Panc1 (cell line): ENCODE results near the gene NDST1. TPM values are rescaled to one million over a fixed set of nuclear protein-coding genes. Genes with fewer than 3 reads are reported as not detected.

ENCODE experiments used
- ATAC-seq: fragments of 200-7000 bp; cut with Tn5 transposase; 2 replicates; pipeline ENCODE4 v1.9.1; 2020; ENCODE audit warnings: mild to moderate bottlenecking, moderate library complexity
- BruUV-seq: library from RNA; stranded (reverse); fragments of 400-500 nt; replicated peaks from 2 replicates; lab custom pipeline; 2021; lab: Mats Ljungman, UMichigan
- CTCF ChIA-PET: fragments of 300-600 bp; sonication (Branson Sonifier 250); formaldehyde crosslinking; loops from one replicate; lab custom pipeline; 2022; ENCODE audit warnings: antibody characterized with exemption; lab: Charles Lee
- POLR2A ChIA-PET: fragments of 300-600 bp; sonication (Branson Sonifier 250); formaldehyde crosslinking; loops from one replicate; lab custom pipeline; 2022; ENCODE audit warnings: antibody characterized with exemption; lab: Charles Lee
- DNase-seq: peaks from one replicate; pipeline ENCODE4 v3.0.0-alpha.2; 2010; ENCODE audit warnings: low read depth, low spot score
- H3K27ac ChIP-seq: 2 replicates; pipeline ENCODE4 v1.5.1; 2011; ENCODE audit warnings: mild to moderate bottlenecking, low read length, inconsistent platforms
- H3K27me3 ChIP-seq: fragments of 200-500 bp; sonication (Bioruptor generic); 2 replicates; pipeline ENCODE4 v1.6.0; 2014; ENCODE audit warnings: low read length, inconsistent platforms; ENCODE audit not compliant: control insufficient read depth, insufficient read depth
- H3K36me3 ChIP-seq: fragments of 200-500 bp; sonication (Bioruptor generic); 2 replicates; pipeline ENCODE4 v1.5.1; 2014; ENCODE audit warnings: inconsistent platforms, mild to moderate bottlenecking, low read length, moderate library complexity; ENCODE audit not compliant: control insufficient read depth, insufficient read depth
- H3K4me1 ChIP-seq: 2 replicates; pipeline ENCODE4 v1.5.1; 2011; ENCODE audit warnings: inconsistent platforms, mild to moderate bottlenecking, low read length, moderate library complexity; ENCODE audit not compliant: control insufficient read depth, insufficient read depth
- H3K4me3 ChIP-seq, 2 experiments: 2 replicates each; pipeline ENCODE4 v1.5.1; 2011 to 2012; ENCODE audit warnings: low read depth in 2 of 2, low read length in 2 of 2, mild to moderate bottlenecking in 2 of 2, inconsistent platforms in 1 of 2, moderate library complexity in 1 of 2
- H3K9me3 ChIP-seq: fragments of 200-500 bp; sonication (Bioruptor generic); 2 replicates; pipeline ENCODE4 v1.5.1; 2014; ENCODE audit warnings: low read depth, mild to moderate bottlenecking, inconsistent platforms, low read length, moderate library complexity; ENCODE audit not compliant: control insufficient read depth, insufficient read depth
- CTCF ChIP-seq: fragments of 450-650 bp; IDR thresholded peaks from 2 replicates; pipeline ENCODE4 v1.5.1; 2017; ENCODE audit warnings: mild to moderate bottlenecking
- POLR2AphosphoS5 ChIP-seq: IDR thresholded peaks from 2 replicates; pipeline ENCODE4 v1.6.1; 2012; ENCODE audit warnings: mild to moderate bottlenecking, low read depth, low read length, moderate library complexity
- SIN3A ChIP-seq: IDR thresholded peaks from 2 replicates; pipeline ENCODE4 v1.6.1; 2012; ENCODE audit warnings: low read depth, mild to moderate bottlenecking, low read length, moderate library complexity, borderline replicate concordance; ENCODE audit not compliant: insufficient read depth
- TCF7L2 ChIP-seq: IDR thresholded peaks from 2 replicates; pipeline ENCODE4 v1.6.1; 2011; ENCODE audit warnings: mild to moderate bottlenecking, low read depth, low read length, inconsistent platforms
- in situ Hi-C: cut with HindIII; loops from 2 replicates; pipeline ENCODE4 v1.10.0; 2016; ENCODE audit warnings: low sequenced_read_pairs, low pct_unique_long_range_greater_than_20kb
- intact Hi-C: fragments of 100-400 bp; cut with micrococcal nuclease; formaldehyde crosslinking; loops from one replicate; pipeline ENCODE4 v1.10.0; 2022; ENCODE audit not compliant: unreplicated experiment
- total RNA-seq: library from RNA; stranded (reverse); gene quantifications from one replicate; pipeline ENCODE4 v1.2.1, GENCODE V29; 2021; ENCODE audit not compliant: unreplicated experiment
- TF ChIP-seq, protein P1 (sequence below), 2 experiments: IDR thresholded peaks; 2 replicates each; pipeline ENCODE4 v1.6.1; 2011 to 2012; ENCODE audit warnings: low read depth in 2 of 2, control low read depth in 1 of 2, low read length in 1 of 2, mild to moderate bottlenecking in 1 of 2, moderate library complexity in 1 of 2; ENCODE audit not compliant: insufficient read depth in 1 of 2

The NDST1 gene
- total RNA-seq, 1 experiment from 2014 or later = 142 TPM

- intact Hi-C loops = no loop called here
- no peak for TF ChIP-seq TCF7L2
- TF ChIP-seq POLR2AphosphoS5 = no peak
- Histone ChIP-seq H3K9me3 (no peaks in the 10 kb centered on the region), H3K27ac (no peak overlapping the region), H3K36me3 (peaks cover 7% of the 10 kb centered on the region), H3K4me3 (no peak overlapping the region), H3K27me3 (no peaks in the 10 kb centered on the region), H3K4me1 (no peaks in the 10 kb centered on the region)
- no TSS peak for BruUV-seq
- no peak for ATAC-seq
- ChIA-PET POLR2A (no interaction called here), CTCF (no interaction called here)
- in situ Hi-C loops = no loop called here
- DNase-seq = no peak
Observed at GRCh38 chr5:150551066-150551465, 43.1 kb downstream of the NDST1 start.

DNA sequence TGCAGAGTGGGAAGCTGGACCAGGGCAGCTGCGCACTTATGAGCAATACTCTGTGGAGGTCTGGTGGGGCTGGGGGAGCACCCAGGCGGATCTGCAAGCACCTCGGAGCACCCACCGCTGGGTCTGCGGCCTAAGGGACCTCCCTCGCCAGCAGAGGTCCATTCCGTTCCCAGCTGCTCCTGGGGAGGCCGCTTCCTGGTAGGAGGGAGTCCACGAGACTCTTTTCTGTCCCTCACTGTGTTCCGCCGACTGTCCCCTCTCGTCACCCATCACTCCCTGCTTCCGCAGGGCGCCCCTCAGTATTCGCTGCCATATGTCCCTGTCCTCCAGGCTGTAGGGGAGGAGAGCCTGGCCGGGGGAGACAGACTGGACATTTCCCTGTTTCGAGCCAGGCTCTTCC lies 45.5 kb downstream of the NDST1 start:
- POLR2A ChIA-PET = interaction anchor here (0.6 kb wide), 1 partner anchor 300 kb away, joined by 3 read pairs; no protein-coding TSS in a partner anchor
- no TSS peak for BruUV-seq
- H3K27me3 ChIP-seq = no peaks in the 10 kb centered on the region
- peaks cover 4% of the 10 kb centered on the region; the same call in 1 of the 2 replicates for H3K4me1 ChIP-seq
- no peak overlapping the region for H3K27ac ChIP-seq
- no peak overlapping the region for H3K4me3 ChIP-seq
- DNase-seq (no peak), ATAC-seq (no peak)
- TF ChIP-seq CTCF = no peak
- no peak for TF ChIP-seq SIN3A
- no peak for TF ChIP-seq POLR2AphosphoS5
- in situ Hi-C loops (no loop called here), intact Hi-C loops (no loop called here)
- CTCF ChIA-PET = interaction anchor here (0.6 kb wide), 1 partner anchor 145 kb away, joined by 3 read pairs; no protein-coding TSS in a partner anchor
- peaks cover 7% of the 10 kb centered on the region for H3K36me3 ChIP-seq
- no peaks in the 10 kb centered on the region for H3K9me3 ChIP-seq

- ATAC-seq (no peak), DNase-seq (no peak)
- no TSS peak for BruUV-seq
- ChIA-PET CTCF (interaction anchor here (0.6 kb wide), 1 partner anchor 145 kb away, joined by 3 read pairs; no protein-coding TSS in a partner anchor), POLR2A (no interaction called here)
- intact Hi-C loops (no loop called here), in situ Hi-C loops (no loop called here)
- Histone ChIP-seq H3K4me1 (peaks cover 9% of the 10 kb centered on the region), H3K27me3 (no peaks in the 10 kb centered on the region), H3K27ac (no peak overlapping the region), H3K36me3 (peaks cover 7% of the 10 kb centered on the region), H3K9me3 (no peaks in the 10 kb centered on the region), H3K4me3 (no peak overlapping the region)
- TF ChIP-seq TCF7L2 = no peak
- no peak for TF ChIP-seq POLR2AphosphoS5
- no peak for TF ChIP-seq CTCF
- no peak for TF ChIP-seq SIN3A
- TF ChIP-seq, protein P1, sequence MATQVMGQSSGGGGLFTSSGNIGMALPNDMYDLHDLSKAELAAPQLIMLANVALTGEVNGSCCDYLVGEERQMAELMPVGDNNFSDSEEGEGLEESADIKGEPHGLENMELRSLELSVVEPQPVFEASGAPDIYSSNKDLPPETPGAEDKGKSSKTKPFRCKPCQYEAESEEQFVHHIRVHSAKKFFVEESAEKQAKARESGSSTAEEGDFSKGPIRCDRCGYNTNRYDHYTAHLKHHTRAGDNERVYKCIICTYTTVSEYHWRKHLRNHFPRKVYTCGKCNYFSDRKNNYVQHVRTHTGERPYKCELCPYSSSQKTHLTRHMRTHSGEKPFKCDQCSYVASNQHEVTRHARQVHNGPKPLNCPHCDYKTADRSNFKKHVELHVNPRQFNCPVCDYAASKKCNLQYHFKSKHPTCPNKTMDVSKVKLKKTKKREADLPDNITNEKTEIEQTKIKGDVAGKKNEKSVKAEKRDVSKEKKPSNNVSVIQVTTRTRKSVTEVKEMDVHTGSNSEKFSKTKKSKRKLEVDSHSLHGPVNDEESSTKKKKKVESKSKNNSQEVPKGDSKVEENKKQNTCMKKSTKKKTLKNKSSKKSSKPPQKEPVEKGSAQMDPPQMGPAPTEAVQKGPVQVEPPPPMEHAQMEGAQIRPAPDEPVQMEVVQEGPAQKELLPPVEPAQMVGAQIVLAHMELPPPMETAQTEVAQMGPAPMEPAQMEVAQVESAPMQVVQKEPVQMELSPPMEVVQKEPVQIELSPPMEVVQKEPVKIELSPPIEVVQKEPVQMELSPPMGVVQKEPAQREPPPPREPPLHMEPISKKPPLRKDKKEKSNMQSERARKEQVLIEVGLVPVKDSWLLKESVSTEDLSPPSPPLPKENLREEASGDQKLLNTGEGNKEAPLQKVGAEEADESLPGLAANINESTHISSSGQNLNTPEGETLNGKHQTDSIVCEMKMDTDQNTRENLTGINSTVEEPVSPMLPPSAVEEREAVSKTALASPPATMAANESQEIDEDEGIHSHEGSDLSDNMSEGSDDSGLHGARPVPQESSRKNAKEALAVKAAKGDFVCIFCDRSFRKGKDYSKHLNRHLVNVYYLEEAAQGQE (IDR thresholded peaks at IDR 0.05; ENCODE audit: insufficient read depth in 1 of 2, low read depth in 2 of 2, low read length in 1 of 2) = no peak
Observed at GRCh38 chr5:150553911-150554310, 46.0 kb downstream of the NDST1 start.
